HFF-Myc (cell line): ENCODE measurements around the gene NCAPD3.

Experiments used
- DNase-seq: peaks from one replicate; pipeline ENCODE4 v3.0.0-alpha.2; 2011; ENCODE audit warnings: low read depth; ENCODE audit errors: extremely low read depth
- H3K4me3 ChIP-seq: replicated peaks from 2 replicates; pipeline ENCODE4 v1.5.1; 2011; ENCODE audit warnings: low read depth, mild to moderate bottlenecking, control low read depth, low read length
- CTCF ChIP-seq: IDR thresholded peaks from 2 replicates; pipeline ENCODE4 v1.5.1; 2012; ENCODE audit warnings: mild to moderate bottlenecking, low read depth, low read length, control low read depth; ENCODE audit errors: missing control alignments

NCAPD3 gene

GRCh38 chr11:134170177-134170918 lies 53.4 kb downstream of the NCAPD3 start:
- TF ChIP-seq CTCF: no peak
- no peak for DNase-seq
- no peak overlapping the region for H3K4me3 ChIP-seq

- no peak overlapping the region for H3K4me3 ChIP-seq
- peak; percentile 11 for DNase-seq
Observed at GRCh38 chr11:134164490-134165370, 59.0 kb downstream of the NCAPD3 start.

GRCh38 chr11:134159652-134160051 lies 64.1 kb downstream of the NCAPD3 start:
- TF ChIP-seq CTCF: no peak
- no peak for DNase-seq
- no peak overlapping the region for H3K4me3 ChIP-seq

More at GRCh38 chr11:134164490-134165370, 59.0 kb downstream of the NCAPD3 start:
- no peak for TF ChIP-seq CTCF

GRCh38 chr11:134158023-134158422 lies 65.7 kb downstream of the NCAPD3 start:
- TF ChIP-seq CTCF: no peak

GRCh38 chr11:134157451-134157850 lies 66.3 kb downstream of the NCAPD3 start:
- H3K4me3 ChIP-seq: no peak overlapping the region
- DNase-seq: peak; percentile 36
- TF ChIP-seq CTCF: no peak

More at GRCh38 chr11:134158023-134158422, 65.7 kb downstream of the NCAPD3 start:
- H3K4me3 ChIP-seq: no peak overlapping the region
- DNase-seq: no peak

- H3K4me3 ChIP-seq: no peak overlapping the region
- no peak for TF ChIP-seq CTCF
- no peak for DNase-seq
Observed at GRCh38 chr11:134155946-134156865, 67.6 kb downstream of the NCAPD3 start.
